Fibroblast of pulmonary artery (primary cell): ENCODE data around the gene HES1.

Source experiments
- DNase-seq: peaks from one replicate; pipeline ENCODE4 v3.0.0-alpha.2; 2010; ENCODE audit warnings: low read depth
- H3K4me3 ChIP-seq: replicated peaks from 2 replicates; pipeline ENCODE4 v1.5.1; 2011; ENCODE audit warnings: low read depth, mild to moderate bottlenecking, control low read depth, low read length, moderate library complexity
- TF ChIP-seq, protein P1 (sequence below): IDR thresholded peaks from 2 replicates; pipeline ENCODE4 v1.5.1; 2011; ENCODE audit warnings: mild to moderate bottlenecking, control low read depth, low read length, inconsistent platforms; ENCODE audit errors: missing control alignments

HES1 gene

DNA sequence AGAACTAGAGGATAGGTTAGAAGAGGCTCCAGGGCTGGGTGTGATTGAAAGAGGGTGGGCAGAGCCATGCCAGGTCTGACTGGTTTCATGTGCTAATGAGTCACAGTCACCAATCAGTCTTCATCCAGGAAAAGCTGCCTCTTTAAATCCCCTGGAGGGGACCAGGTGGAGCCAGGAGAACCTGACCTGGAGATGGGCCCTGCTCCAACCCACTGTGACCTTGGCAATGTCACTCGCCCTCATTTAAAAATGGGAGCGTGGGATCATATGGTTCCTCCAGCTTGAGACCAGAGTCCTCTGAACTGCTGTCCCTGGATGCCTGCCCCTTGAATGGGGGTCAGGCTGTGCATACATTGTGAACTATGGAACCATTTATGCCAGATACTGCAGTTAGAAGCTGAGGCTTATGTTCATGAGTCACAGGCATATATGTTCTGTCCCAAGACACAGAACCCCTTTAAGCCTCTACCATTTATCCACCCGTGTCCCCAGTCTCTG lies 23.0 kb downstream of the HES1 start:
- no peak for DNase-seq
- TF ChIP-seq, protein P1, sequence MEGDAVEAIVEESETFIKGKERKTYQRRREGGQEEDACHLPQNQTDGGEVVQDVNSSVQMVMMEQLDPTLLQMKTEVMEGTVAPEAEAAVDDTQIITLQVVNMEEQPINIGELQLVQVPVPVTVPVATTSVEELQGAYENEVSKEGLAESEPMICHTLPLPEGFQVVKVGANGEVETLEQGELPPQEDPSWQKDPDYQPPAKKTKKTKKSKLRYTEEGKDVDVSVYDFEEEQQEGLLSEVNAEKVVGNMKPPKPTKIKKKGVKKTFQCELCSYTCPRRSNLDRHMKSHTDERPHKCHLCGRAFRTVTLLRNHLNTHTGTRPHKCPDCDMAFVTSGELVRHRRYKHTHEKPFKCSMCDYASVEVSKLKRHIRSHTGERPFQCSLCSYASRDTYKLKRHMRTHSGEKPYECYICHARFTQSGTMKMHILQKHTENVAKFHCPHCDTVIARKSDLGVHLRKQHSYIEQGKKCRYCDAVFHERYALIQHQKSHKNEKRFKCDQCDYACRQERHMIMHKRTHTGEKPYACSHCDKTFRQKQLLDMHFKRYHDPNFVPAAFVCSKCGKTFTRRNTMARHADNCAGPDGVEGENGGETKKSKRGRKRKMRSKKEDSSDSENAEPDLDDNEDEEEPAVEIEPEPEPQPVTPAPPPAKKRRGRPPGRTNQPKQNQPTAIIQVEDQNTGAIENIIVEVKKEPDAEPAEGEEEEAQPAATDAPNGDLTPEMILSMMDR, result no peak
- no peak overlapping the region for H3K4me3 ChIP-seq

DNA sequence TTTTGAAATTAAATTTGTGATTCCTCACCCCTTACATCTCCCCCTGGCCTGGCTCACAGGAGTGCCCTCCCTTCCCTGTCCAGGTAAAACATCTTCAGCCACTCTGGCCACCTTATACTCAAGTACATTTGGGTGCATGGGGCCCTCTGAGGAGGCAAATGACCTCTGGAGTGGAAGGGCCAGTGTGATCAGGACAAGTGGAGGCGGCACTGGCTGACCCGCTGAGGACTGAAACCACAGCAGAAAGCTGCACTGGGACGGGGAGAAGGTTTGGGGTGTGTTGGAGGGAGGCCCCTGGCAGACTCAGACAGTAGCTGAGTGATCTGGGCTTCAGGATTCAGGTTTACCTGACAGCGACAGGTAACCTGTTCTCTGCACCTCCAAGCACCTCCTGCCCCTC lies 24.2 kb downstream of the HES1 start:
- H3K4me3 ChIP-seq, result no peak overlapping the region
- no peak for DNase-seq
- TF ChIP-seq, protein P1, result no peak

DNA sequence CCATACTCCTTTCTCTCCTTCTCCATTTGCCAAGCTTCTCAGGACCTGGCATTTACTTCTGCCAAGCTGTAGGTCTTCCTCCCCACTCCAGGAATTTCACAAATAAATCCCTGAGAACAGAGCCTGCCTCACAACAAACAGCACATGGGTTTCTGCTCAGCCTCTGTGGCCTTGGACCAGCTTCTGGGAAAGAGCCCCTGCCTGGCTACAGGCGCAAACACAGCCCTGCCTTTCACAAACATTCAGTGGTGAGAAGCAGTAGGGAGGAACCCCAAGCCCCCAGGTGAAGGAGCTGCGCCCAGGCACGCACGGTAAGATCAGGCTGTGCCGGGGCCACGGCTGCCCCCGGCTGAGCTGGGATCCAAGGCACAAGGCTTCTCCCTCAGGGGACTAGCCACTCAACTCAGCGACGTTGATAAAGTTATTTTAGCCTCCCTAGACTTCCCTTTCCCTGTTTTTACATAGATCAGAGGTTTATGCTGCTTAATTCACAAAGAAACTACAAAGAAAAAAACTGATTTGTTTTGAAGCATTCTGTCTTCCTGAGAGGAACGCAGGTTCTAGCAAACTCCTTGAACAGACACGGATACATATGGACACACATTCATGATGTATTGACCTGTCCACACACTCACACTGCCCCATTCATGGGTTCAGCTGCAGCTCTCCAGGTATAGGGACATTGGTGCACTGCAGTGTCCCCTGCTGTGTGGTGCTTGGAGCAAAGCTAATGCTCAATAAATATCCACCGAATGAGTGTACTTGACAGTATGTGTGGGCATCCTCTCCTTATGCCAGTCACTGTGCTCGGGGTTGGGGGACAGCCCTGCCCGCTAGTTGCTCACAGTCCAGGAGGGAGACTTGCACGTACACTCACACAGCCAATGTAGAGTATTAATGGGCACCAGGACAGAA lies 25.4 kb downstream of the HES1 start:
- DNase-seq, result no peak
- H3K4me3 ChIP-seq, result no peak overlapping the region
- TF ChIP-seq, protein P1, result no peak

DNA sequence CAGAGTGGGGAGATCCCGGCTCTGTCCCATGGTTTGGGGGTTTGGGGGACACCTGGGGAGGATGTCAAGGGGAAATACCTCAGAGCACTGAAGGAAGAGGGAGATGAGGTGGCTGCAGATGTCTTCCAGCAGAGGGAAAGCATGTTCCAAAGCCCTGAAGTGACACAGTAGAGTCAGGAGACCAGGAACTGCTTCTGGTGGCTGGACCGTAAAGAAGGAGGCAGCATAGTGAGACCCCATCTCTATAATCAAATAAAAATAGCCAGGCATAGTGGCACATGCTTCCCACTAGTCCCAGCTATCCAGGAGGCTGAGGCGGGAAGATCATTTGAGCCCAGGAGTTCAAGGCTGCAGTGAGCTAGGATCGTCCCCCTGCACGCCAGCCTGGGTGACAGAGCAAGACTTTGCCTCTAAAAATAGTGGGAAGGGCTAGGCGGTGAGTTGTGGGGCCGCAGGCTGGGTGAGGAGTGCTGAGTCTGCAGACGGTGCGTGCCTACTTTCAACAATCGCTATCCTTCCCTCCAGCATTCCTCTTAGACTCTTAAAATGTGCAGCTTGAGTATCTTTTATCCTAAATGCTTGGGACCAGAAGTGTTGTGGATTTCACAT lies 26.2 kb downstream of the HES1 start:
- H3K4me3 ChIP-seq, result no peak overlapping the region
- TF ChIP-seq, protein P1, result no peak
- DNase-seq, result no peak

DNA sequence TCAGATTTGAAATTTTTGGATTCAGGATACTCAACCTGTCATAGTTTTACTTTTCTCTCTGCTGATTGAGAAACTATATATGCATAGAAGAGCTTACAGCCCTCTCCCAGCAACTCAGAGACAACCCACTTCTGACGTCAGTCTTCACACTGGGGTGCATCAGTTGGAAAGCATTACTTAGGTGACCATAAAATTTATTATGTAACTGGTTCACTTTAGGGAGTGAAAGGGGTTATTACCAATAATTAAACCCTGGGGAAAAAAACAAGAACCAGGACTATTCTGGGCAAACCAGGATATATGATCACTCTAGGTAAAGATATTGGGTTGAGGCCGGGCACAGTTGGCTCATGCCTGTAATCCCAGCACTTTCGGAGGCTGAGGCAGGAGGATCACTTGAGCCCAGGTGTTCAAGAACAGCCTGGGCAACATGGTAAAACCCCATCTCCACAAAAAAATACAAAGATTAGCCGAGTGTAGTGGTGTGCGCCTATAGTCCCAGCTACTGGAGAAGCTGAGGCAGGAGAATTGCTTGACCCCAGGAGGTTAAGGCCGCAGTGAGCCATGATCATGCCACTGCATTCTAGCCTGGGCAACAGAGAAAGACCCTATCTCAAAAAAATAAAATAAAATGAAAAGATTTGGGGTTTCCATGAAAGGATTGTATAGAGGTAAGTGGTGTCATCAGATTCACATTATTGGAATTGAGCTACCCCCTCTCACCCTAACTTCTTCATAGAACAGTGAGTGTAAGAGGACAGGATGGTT lies 27.1 kb downstream of the HES1 start:
- TF ChIP-seq, protein P1, result no peak
- DNase-seq, result no peak

DNA sequence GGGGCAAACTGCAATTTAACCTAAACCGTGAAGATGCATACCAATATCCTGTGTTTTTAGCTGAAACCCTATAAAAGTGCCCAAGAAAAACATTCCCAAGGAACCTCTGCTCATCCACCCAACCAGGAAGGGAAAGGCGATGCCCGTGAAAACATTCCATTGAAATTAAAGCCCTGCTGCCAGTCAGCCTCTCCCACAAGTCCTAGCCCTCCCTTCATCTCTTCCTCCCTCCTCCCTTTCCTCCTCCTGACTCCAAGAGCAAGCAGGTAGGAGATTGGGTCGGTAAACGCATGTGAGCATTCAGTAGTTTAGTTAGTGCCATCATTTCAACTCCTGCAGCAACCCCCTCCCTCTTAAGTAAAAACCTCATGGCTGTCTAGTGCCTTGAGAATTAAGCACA lies 27.7 kb downstream of the HES1 start:
- no peak for DNase-seq
- TF ChIP-seq, protein P1, result no peak
- no peak overlapping the region for H3K4me3 ChIP-seq

More for the DNA sequence above, 27.1 kb downstream of the HES1 start:
- no peak overlapping the region for H3K4me3 ChIP-seq
